ENCODE results near the gene LYZL1. TPM values are rescaled to one million over a fixed set of nuclear protein-coding genes. Genes with fewer than 3 reads are reported as not detected.

LYZL1 gene
- polyA plus RNA-seq, 1 of the 3 experiments (the other 2 are of a cell fraction), result not detected

DNA sequence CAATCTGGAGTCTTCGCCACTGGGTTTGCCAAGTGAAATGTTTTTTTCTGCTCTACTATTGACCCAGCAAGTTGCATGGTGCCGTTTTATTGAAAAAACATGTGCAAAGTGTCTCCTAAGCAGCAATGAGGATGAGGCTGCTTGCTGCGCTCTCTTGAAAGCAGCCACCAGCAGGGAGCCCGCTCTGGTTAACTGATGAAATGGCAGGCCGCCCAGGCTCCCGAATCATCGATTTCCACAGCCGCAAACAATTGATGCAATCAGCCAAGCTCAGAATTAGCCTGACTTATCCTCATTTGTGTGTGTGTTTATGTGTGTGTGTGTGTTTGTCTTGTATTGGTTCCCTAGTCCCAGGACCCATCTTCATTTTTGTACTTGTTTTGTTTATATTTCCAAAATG lies 22.2 kb upstream of the LYZL1 start:
- no peaks in the 10 kb centered on the region for H4K20me1 ChIP-seq (ENCODE audit: insufficient read depth)
- no peak overlapping the region for H2AFZ ChIP-seq (ENCODE audit: low read depth)
- 59% methylated on average over 8 of the region's 8 CpGs for WGBS (ENCODE audit: low lambda C conversion rate)
- no peaks in the 10 kb centered on the region for H3F3A ChIP-seq (replicated peaks; ENCODE audit: insufficient read depth)
- H3K79me2 ChIP-seq (ENCODE audit: insufficient read depth), result no peaks in the 10 kb centered on the region
- ChIA-PET CTCF (interaction anchor here (2.0 kb wide), 1 partner anchor 126 kb away, joined by 5 read pairs; no protein-coding TSS in a partner anchor), POLR2A (no interaction called here)
- TF ChIP-seq EP300 (IDR thresholded peaks at IDR 0.05; ENCODE audit: borderline replicate concordance in 1 of 2, low read depth in 1 of 2, low read length in 1 of 2) (no peak), ELF1 (IDR thresholded peaks at IDR 0.05) (no peak), GABPA (IDR thresholded peaks at IDR 0.05; ENCODE audit: low read depth) (no peak), NRF1 (IDR thresholded peaks at IDR 0.05; ENCODE audit: low read depth, low read length) (no peak), USF2 (IDR thresholded peaks at IDR 0.05; ENCODE audit: borderline replicate concordance, low read depth, low read length) (no peak), CHD2 (IDR thresholded peaks at IDR 0.05; ENCODE audit: low read length, partially characterized antibody) (no peak), GATA2 (CRISPR knock-in tag; IDR thresholded peaks at IDR 0.05) (no peak)
- TF ChIP-seq, protein P1, sequence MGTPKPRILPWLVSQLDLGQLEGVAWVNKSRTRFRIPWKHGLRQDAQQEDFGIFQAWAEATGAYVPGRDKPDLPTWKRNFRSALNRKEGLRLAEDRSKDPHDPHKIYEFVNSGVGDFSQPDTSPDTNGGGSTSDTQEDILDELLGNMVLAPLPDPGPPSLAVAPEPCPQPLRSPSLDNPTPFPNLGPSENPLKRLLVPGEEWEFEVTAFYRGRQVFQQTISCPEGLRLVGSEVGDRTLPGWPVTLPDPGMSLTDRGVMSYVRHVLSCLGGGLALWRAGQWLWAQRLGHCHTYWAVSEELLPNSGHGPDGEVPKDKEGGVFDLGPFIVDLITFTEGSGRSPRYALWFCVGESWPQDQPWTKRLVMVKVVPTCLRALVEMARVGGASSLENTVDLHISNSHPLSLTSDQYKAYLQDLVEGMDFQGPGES (IDR thresholded peaks at IDR 0.05; ENCODE audit: low read depth, low read length), result no peak
- no peak overlapping the region for H3K4me2 ChIP-seq
- DNase-seq, result peak; percentile 34
- H3K36me3 ChIP-seq (replicated peaks in 1 of 2; ENCODE audit: control insufficient read depth in 1 of 2, insufficient read depth in 2 of 2, low read length in 1 of 2), result no peaks in the 10 kb centered on the region
- H3K27me3 ChIP-seq (ENCODE audit: insufficient read depth), result no peaks in the 10 kb centered on the region; the same call in 1 of the 2 replicates
- peaks cover 0 to 3% of the 10 kb centered on the region in 2 experiments; a peak in 1 of 4 replicates for H3K4me1 ChIP-seq (ENCODE audit: control insufficient read depth in 1 of 2, insufficient read depth in 2 of 2, low read depth in 1 of 2, low read length in 1 of 2)
- no peaks in the 10 kb centered on the region for H3K9me3 ChIP-seq
- H3K9ac ChIP-seq, result no peak overlapping the region
- no peak overlapping the region for H3K4me3 ChIP-seq (ENCODE audit: low read depth in 2 of 2, low read length in 1 of 2)
- H3K27ac ChIP-seq (ENCODE audit: low read depth in 2 of 2, low read length in 1 of 2), result peak overlapping the region in 1 of 2 experiments; percentile 23; a peak in 1 of 4 replicates
- H3K9me2 ChIP-seq, result no peaks in the 10 kb centered on the region

DNA sequence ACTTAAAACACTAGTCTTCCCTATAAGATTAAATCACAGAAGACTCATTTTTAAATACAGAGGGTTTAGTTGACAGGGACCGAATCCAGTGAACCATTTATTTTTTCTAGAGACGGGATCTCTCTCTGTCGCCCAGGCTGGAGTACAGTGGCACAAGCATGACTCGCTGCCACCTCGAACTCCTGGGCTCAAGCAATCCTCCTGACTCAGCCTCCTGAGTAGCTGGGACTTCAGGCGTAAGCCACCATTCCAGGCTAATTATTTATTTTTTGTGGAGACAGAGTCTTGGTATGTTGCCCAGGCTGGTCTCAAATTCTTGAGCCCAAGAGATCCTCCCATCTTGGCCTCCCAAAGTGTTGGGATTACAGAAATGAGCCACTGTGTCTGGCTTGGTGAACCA lies 20.9 kb upstream of the LYZL1 start:
- Histone ChIP-seq H3K9ac (no peak overlapping the region), H3K4me3 (ENCODE audit: low read depth in 2 of 2, low read length in 1 of 2) (no peak overlapping the region), H3K79me2 (ENCODE audit: insufficient read depth) (no peaks in the 10 kb centered on the region), H3K4me2 (no peak overlapping the region), H3K27me3 (ENCODE audit: insufficient read depth) (no peaks in the 10 kb centered on the region; the same call in 1 of the 2 replicates), H3F3A (replicated peaks; ENCODE audit: insufficient read depth) (no peaks in the 10 kb centered on the region), H2AFZ (ENCODE audit: low read depth) (no peak overlapping the region), H3K4me1 (ENCODE audit: control insufficient read depth in 1 of 2, insufficient read depth in 2 of 2, low read depth in 1 of 2, low read length in 1 of 2) (peaks cover 0 to 3% of the 10 kb centered on the region in 2 experiments; a peak in 1 of 4 replicates), H3K9me3 (no peaks in the 10 kb centered on the region), H3K9me2 (no peaks in the 10 kb centered on the region), H3K27ac (ENCODE audit: low read depth in 2 of 2, low read length in 1 of 2) (no peak overlapping the region), H3K36me3 (replicated peaks in 1 of 2; ENCODE audit: control insufficient read depth in 1 of 2, insufficient read depth in 2 of 2, low read length in 1 of 2) (no peaks in the 10 kb centered on the region), H4K20me1 (ENCODE audit: insufficient read depth) (no peaks in the 10 kb centered on the region)
- DNase-seq, result no peak
- WGBS (ENCODE audit: low lambda C conversion rate), result 86% methylated on average over 6 of the region's 6 CpGs
- ChIA-PET POLR2A (no interaction called here), CTCF (no interaction called here)
- no peak for TF ChIP-seq RXRA (IDR thresholded peaks at IDR 0.05; ENCODE audit: borderline replicate concordance, low read depth)
- no peak for TF ChIP-seq ZBTB33 (IDR thresholded peaks at IDR 0.05; ENCODE audit: borderline replicate concordance, low read depth)
- no peak for TF ChIP-seq FOXJ3 (CRISPR knock-in tag; IDR thresholded peaks at IDR 0.05)
- no peak for TF ChIP-seq RAD21 (IDR thresholded peaks at IDR 0.05; ENCODE audit: low read length)
- TF ChIP-seq RCOR1 (IDR thresholded peaks at IDR 0.05; ENCODE audit: low read length), result no peak
- TF ChIP-seq CHD2 (IDR thresholded peaks at IDR 0.05; ENCODE audit: low read length, partially characterized antibody), result no peak
- no peak for TF ChIP-seq TAF1 (IDR thresholded peaks at IDR 0.05; ENCODE audit: borderline replicate concordance, low read depth, low read length)
- TF ChIP-seq, protein P1 (IDR thresholded peaks at IDR 0.05; ENCODE audit: low read depth, low read length), result no peak
- no peak for TF ChIP-seq YY1 (IDR thresholded peaks at IDR 0.05; ENCODE audit: low read depth)
- TF ChIP-seq, protein P2, sequence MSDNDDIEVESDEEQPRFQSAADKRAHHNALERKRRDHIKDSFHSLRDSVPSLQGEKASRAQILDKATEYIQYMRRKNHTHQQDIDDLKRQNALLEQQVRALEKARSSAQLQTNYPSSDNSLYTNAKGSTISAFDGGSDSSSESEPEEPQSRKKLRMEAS (IDR thresholded peaks at IDR 0.05; ENCODE audit: low read depth), result no peak
- no peak for TF ChIP-seq FOXM1 (IDR thresholded peaks at IDR 0.05; ENCODE audit: low read depth)
- TF ChIP-seq FOSL2 (IDR thresholded peaks at IDR 0.05; ENCODE audit: borderline replicate concordance, low read depth), result no peak
- no peak for TF ChIP-seq USF2 (IDR thresholded peaks at IDR 0.05; ENCODE audit: borderline replicate concordance, low read depth, low read length)
- TF ChIP-seq RFX5 (IDR thresholded peaks at IDR 0.05; ENCODE audit: low read length), result no peak
- TF ChIP-seq NRF1 (IDR thresholded peaks at IDR 0.05; ENCODE audit: low read depth, low read length), result no peak
- no peak for TF ChIP-seq POLR2AphosphoS5 (IDR thresholded peaks at IDR 0.05; ENCODE audit: low read depth, low read length)

Data from SK-N-SH (cell line).